NCI-H2107 (cell line): Measurements from ENCODE around the gene TBCK.
"Not testable (repeated sequence)": the region's sequence is repeated elsewhere in the genome, so short reads cannot be mapped to it uniquely, and the experiment has no call there.

Experiments used
- DNase-seq: peaks from one replicate; lab custom pipeline; 2025; lab: John Stamatoyannopoulos, UW

Gene TBCK

DNA sequence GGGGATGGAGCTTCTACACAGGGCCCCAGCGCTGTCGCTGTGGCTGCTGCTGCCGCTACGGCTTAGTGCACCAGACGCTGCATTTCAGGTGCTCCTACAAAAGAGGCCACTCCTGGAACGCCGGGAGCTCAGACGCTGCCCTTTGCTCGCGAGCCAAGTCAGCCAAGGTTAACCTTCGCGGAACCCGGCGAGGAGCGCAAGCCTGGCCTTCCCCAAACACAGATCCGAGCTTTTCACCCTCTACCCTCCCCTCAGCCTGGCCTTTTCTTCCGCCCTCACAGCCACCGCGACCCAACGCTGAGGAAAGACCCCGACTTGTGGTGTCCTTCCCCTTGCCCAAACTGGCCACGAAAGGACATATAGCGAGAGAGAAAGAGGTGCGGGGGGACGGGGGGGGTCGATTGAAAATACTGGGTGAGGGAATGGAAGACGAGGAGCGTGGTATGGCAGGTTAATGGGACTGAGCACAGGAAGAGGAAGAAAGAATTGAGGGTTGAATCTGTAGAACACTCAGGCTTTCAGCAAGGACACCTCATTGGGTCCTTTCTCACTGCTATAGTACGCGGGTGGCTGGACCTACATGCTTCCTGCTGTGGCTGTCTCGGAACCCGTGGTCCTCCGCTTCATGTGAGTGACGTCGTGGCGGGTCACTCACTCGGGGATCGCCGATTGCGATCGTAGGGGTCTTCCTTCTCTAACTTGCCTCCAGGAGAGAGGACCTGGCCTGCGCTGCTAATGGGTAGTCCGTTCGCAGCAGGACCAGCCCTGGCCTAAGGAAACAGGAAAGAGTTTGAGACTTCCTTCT lies at the start of gene TBCK, which contains the start of gene AIMP1:
Gene TBCK, minus strand, starts transcription at position 242 of the 805 bp plus-strand sequence. CDS start 7,249 bp downstream, outside the sequence.
Gene AIMP1, plus strand, starts transcription at position 583 of the 805 bp plus-strand sequence. CDS start 8,460 bp downstream, outside the sequence.
- DNase-seq, result peak; percentile 37

DNA sequence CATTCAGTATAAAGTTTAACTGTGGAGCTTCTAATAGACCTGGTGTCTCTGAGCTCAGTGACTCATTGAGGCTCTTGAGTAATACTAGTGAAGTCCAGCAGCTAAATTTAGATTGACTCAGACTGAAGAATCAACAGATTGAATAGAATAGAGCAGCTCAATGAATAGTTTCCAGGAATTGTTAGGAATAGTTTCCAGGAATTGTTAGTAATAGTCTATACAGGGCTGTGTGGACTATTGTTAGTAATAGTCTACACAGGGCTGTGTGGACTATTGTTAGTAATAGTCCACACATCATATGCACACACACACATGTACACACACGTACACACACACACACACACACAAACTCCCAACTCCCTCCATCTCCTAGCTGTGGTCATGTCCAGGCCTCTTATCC lies 49.6 kb upstream of the TBCK start:
- DNase-seq, result no peak

DNA sequence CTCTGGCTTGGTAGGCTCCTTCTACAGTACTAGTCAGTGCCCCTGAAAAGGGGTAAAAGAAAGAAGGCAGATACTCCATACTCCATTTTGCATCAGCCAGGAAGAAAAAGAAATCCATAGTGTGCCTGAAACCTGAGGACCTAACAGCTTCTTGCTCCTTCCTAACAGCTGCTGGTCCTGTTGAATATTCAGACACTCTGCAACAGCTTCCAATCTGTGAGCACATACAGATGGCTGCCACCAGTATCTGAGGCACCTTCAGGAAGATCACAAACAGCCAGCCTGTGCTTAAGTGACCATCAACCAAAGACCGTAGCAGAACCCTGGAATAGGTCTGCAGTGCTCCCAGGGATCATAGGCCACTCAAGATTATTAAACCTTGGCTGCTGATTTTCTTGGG lies 48.3 kb upstream of the TBCK start:
- no peak for DNase-seq

DNA sequence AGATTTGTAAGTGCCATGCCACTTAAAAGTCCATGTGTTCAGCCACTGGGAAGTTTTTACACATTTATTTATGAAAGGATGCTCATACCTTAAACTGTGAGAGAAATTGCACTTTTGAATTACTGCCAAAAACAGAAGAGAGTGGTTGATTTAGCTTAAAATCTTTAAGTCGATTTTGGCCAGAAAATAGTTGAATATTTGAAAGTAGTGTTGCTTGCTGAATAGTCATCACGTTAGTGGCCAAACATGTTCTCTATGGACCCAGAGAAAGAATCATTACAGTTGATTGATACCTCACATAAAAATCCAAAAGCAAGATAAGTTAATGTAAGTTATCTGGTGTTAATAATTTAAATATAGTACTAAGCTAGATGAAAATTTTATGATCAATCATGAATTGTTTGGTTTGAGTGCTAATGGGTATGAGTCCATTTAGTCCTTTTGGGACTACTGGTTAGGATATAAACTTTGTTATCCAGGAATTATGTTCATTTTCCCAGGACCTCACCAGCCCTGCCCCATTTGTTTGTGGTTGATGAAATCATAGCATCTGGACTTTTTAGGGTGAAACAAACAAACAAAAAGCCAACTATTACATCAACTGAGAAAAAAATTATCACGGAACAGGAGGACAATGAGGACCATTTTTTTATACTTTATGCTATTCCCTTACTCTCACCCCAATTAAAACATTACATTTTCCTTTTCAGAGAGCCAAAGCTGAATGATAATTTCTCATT lies 46.2 kb upstream of the TBCK start:
- DNase-seq, result no peak

DNA sequence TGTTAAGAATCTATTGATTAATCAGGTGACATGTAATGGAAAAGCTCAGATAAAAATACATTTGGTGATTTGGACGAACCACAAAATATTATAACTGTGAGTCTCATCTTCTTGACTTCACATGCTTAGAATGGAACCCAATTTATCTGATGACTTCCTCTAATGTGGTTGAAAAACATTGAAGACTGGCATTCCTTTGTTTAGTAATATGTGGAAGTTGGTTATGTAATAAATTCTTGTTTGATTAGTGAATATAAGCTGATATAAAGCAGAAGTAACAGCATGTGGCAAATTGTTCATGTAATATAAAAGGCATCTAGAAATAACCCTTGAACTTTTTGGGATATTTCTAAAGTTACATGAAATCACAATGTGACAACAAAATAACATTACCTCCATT lies 42.9 kb upstream of the TBCK start:
- no peak for DNase-seq

DNA sequence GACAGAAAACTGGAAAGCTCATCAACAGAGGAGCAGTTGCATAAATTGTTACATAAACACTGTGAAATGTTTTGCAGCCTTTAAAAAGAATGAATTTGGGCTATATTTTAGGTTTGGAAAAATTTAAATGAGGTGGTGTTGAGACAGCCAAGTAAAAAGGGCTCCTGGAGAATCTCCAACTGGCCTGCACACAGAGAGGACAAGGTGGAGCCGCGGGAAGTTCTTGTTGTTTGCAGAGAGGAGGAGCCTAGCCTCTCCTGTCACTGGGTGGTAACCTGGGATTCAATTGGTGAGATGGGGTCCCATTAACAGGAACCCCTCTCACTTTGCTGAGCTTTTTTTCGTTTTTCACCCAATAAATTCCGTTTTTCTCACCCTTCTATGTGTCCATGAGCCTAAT lies 39.2 kb upstream of the TBCK start:
- no peak for DNase-seq

DNA sequence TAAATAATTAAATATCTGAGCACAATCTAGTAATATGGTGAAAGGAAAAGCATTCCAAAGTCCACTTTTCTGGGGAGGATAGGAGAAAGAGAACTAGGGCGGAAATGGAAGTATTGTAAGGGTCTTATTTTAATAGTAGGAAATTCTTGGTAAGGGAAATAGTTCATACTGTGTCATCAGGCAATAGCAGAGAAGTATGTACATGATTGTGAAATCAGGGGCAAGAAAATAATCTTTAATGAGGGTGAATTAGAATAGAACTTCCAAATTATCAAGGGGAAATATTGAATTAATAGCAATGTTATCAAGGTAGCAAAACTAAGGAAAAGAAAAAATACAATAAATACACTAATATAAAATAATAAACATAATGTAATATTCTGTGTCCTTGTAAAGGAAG lies 37.8 kb upstream of the TBCK start:
- no peak for DNase-seq

DNA sequence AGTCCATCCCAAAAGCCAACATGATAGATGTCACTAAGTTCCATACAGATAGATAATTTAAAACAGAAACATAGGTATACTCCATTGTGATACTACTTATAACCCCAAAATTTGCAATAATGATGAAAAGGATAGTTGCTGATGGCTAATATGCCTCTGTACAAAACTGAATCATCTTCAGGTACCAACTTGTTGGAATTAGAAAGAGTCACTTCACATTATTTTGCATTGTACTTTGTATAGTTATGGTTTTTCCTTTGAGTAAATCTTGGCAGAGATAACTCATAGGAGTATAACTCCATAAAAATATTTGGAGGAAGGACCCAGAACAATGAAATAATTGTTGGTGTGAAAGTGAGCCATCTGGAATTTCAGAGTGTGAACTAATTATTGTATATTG lies 35.0 kb upstream of the TBCK start:
- no peak for DNase-seq

DNA sequence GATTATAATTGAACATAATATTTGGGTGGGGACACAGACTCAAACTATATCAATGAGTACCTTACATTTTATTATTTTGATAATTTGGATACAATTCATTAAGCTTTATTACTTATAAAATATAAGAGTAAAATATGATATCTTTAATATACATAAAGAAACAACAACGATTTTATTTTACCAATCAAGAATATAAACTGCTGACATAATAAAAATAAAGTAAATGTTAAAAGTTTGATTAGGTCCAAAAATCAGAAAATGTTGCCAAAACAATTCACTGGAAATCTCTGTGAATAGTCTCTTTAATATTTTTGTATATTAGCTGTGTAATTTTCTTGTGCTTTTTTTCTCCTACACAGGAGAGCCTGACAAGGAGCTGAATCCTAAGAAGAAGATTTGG lies 31.2 kb upstream of the TBCK start:
- DNase-seq, result no peak

DNA sequence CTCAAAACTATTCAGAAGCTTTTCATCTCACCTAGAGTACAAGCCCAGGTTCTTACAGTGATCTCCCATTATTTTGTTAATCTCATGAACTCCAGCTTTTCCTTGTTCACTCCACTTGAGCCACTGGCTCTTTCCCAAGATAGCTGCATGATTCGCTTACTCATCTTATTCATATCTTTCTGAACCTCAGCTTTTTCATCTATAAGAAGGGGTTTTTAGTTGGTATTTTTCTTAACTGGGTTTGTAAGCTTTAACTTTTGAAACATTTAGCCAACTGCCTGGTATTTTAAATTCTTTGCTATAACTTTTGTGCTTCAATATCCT lies 28.6 kb upstream of the TBCK start:
- DNase-seq, result no peak

DNA sequence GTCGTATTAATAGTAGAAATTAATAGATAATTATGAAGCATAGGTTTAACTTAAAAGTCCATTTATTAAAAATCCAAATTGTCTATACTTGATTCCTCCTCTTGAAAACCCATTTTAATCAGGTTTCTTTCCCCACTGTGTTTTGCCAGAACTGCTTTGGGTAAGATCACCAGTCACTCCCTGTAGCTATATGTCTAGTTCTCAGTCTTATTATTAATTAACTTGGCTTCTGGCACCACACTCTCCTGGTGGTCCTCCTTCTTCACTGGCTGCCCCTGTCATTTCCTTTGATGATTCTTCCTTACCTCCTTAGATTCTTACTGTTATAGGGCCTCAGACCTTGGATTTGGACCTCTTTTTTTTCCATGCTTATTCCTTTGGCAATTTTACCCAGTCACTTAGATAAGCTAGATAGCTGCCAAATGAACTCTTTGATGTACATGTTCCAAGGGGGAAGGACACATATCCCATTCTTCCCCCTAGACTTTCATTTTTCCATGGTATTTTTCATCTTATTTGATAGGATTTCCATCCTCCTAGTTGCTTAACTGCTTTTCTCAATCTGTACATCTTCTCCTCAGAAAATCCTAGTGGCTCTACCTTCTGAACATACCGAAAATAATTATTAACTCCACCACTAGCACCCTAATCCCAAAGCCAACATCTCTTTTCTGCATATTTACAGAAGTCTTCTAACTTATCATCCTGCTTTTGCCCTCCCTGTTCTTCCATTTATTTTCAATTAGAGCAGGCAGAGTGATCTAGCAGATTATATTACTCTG lies 28.0 kb upstream of the TBCK start:
- DNase-seq, result no peak

DNA sequence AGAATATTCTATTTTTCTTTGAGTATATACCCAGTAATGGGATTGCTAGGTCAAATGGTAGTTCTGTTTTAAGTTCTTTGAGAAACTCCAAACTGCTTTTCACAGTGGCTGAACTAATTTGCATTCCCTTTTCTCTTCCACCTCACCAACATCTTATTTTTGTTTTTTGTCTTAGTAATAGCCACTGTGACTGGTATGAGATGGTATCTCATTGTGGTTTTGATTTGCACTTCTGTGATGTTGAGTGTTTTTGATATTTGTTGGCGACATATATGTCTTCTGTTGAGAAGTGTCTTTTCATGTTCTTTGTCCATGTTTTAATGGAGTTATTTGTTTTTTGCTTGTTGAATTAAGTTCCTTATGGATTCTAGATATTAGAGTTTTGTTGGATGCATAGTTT lies 24.8 kb upstream of the TBCK start:
- no peak for DNase-seq

DNA sequence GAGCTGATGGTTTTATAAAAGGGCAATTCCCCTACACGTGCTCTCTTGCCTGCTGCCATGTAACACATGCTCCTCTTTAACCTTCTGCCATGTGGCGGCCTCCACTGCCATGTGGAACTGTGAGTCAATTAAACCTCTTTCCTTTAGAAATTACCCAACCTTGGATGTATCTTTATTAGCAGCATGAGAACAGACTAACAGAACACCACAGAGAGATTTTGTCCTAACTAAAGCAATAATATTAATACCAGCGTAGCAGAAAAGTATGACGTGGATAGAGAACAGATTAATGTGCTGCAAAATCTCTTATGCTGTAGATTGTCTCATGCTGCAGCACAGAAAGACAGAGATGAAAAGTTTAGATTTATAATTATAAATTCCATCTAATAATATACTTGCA lies 23.4 kb upstream of the TBCK start:
- DNase-seq, result no peak

DNA sequence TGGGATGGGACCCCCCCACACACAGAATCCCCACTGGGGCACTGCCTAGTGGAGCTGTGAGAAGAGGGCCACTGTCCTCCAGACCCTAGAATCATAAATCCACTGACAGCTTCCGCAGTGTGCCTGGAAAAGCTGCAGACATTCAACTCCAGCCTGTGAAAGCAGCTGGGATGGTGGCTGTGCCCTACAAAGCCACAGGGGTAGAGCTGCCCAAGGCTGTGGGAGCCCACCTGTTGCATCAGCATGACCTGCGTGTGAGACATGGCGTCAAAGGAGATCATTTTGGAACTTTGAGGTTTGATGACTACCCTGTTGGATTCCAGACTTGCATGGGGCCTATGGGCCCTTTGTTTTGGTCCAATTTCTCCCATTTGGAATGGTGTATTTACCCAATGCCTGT lies 22.7 kb upstream of the TBCK start:
- DNase-seq, result no peak

DNA sequence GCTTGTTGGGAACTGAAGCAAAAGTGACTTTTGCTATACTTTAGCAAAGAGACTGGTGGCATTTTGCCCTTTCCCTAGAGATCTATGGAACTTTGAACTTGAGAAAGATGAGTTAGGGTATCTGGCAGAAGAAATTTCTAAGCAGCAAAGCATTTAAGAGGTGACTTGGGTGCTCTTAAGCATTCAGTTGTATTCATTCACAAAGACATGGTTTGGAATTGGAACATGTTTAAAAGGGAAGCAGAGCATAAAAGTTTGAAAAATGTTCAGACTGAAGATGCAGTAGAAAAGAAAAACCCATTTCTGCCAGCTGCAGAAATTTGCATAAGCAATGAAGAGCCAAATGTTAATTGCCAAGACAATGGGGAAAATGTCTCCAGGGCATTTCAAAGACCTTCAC lies 21.9 kb upstream of the TBCK start:
- no peak for DNase-seq

DNA sequence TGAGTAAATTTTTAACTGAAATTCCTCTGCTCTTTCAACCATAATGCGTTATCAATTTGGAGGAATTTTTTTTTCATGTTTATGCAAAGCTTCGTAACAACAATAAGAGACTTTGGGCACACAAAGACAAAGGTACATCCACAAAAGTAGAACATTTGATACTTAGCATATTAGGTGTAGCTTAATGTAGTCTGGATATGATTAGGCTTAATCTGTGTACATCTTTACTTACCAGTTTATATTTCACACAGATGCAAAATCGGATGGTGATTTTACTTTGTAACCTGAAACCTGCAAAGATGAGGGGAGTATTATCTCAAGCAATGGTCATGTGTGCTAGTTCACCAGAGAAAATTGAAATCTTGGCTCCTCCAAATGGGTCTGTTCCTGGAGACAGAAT lies 20.6 kb upstream of the TBCK start:
- no peak for DNase-seq

DNA sequence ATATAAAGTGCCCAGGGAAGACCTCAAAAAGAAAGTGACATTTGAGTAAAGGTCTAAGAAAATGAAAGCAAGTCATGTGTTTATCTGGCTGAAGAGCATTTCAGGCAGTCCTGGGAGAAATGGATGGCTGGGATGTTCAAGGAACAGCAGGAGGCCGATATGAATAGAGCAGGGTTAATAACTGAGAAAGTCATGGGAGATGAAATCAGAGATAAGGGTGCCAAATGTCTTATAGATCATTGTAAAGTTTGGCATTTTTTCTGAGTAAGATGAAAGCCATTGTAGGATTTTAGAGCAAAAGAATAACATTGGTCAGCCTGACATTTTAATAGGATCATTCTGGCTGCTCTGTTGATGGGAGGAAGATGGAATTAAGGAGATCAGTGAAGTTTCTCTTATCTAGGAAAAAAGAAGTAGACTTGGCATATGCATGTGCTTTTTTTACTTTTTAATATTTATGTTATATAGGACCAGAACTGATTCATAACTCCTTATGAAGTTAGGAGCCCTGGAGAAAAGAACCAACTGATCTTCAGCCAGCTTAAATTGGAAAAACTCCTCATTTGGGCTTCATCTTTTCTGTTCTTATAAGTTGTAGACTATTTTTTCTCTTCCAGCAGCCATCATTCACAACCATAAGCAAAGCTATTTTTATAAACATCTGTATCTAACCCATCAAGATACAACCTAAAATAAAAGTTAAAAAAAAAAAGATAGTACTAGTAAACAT lies 18.9 kb upstream of the TBCK start:
- no peak for DNase-seq

DNA sequence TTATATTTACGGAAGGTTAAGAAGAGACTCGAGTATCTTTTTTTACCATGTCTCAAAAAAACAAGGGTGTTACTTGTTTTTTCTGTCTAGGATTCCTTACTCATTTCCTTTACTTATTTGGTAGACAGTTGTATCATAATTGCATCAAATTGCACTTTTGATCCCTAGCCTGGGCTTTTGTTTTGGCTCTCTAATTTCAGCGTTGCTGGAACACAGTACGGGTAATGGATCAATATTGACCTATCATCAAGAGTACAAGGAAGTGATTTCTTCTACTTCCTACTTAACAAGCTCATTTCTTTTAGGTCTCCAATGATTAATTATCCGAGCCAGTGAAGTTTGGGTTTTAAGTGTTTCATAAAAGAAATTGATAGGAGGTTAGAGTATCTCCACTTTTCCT lies 17.2 kb upstream of the TBCK start:
- DNase-seq, result no peak

DNA sequence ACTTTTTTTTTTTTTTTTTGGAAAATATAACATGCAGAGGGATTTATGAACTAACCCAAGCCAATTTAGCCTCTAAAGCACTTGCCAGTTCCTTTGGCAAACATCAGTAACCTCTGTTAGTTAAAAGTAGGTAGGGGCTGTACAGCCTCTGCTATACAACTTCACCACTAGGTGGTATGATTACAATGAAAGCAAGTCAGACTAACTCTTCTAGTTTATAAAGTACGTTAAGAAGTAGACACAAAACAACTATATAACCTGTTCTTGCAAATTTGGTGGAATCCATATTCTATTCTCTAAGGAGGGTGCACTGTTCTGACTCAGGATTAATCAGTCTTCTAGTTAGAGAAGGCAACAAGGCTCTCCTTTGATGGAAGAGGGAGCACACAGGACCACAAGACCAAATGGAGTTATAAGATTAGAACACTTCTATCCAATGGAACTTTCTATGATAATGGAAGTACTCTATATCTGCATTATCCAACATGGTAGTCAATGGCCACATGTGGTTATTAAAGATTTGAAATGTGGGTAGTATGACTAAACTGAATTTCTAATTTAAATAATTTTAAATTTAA lies 13.1 kb upstream of the TBCK start:
- no peak for DNase-seq

DNA sequence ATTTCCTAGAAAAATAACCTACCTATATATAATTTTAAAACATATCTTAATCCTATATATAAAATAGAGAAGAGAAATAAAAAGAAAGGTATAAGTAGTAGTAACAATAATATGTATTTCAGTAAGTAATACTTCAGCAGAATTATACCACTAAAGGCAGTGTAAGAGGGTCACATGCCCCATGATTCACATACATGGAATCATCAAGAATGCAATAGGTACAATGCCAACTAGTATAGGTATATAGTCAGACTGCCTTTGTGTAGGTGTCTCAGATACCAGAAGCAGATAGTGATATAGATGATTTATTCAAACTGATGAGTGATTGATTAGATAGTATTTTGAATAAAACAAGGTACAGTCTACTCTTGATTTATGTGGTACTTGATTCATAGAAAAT lies 9.8 kb upstream of the TBCK start:
- DNase-seq, result no peak

DNA sequence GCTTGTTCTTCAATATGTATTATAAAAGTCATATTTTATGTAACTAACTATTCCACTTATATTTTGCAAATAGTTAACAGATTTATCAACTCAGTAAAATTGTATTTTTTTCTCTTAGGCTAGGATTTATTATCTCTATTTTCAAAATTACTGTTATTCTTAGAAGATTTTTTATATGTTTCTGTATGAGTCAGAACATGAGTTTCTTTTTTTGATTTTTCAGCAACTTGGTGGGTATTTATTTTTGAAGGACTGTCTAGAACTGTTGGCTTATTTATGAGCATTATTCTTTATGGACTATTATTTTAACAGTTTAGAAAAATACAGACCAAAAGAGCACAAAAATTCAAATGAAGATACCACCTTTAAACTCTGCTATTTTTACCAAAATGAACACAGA lies 7.1 kb upstream of the TBCK start:
- no peak for DNase-seq

DNA sequence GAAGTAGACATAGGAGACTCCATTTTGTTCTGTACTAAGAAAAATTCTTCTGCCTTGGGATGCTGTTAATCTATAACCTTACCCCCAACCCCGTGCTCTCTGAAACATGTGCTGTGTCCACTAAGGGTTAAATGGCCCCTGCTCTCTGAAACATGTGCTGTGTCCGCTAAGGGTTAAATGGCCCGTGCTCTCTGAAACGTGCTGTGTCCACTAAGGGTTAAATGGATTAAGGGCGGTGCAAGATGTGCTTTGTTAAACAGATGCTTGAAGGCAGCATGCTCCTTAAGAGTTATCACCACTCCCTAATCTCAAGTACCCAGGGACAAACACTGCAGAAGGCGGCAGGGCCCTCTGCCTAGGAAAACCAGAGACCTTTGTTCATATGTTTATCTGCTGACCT lies 5.8 kb upstream of the TBCK start:
- not testable (repeated sequence) for DNase-seq
